ENCODE data around the gene PVR.
"Not testable (repeated sequence)": the region's sequence is repeated elsewhere in the genome, so short reads cannot be mapped to it uniquely, and the experiment has no call there.

DNA sequence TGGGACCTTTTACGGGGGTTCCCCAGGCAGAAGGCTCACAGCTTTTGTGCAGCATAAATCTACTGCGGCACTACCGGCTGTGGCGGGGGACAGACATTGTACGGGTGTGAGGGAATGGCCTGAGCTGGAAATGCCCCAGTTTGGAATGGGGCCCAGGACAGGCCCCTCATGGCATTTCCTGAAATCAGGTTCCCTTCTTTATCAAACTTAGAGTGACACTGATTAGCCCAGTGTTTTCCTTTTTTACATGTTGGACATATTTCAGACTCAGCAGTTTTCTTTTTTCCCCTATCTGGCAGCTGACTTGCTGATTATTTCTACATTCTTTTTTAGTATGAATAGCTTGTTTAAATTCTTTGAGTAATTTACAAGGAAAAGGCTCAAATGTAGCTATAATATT, 9.7 kb upstream of the PVR start:
- TF ChIP-seq PREB (CRISPR knock-in tag; IDR thresholded peaks at IDR 0.05); CTCF (IDR thresholded peaks at IDR 0.05 in 2 of 3, conservative IDR thresholded peaks at IDR 0.05 in 1 of 3; ENCODE audit: insufficient read depth in 2 of 3, low read depth in 1 of 3, low read length in 3 of 3); CAMTA2 (CRISPR knock-in tag; conservative IDR thresholded peaks at IDR 0.05); HMGXB4 (CRISPR knock-in tag; IDR thresholded peaks at IDR 0.05); ZZZ3 (IDR thresholded peaks at IDR 0.05); ZNF766 (CRISPR knock-in tag; conservative IDR thresholded peaks at IDR 0.05); NFXL1 (CRISPR knock-in tag; IDR thresholded peaks at IDR 0.05): not testable (repeated sequence)
- TF ChIP-seq, protein P1, sequence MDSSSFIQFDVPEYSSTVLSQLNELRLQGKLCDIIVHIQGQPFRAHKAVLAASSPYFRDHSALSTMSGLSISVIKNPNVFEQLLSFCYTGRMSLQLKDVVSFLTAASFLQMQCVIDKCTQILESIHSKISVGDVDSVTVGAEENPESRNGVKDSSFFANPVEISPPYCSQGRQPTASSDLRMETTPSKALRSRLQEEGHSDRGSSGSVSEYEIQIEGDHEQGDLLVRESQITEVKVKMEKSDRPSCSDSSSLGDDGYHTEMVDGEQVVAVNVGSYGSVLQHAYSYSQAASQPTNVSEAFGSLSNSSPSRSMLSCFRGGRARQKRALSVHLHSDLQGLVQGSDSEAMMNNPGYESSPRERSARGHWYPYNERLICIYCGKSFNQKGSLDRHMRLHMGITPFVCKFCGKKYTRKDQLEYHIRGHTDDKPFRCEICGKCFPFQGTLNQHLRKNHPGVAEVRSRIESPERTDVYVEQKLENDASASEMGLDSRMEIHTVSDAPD (CRISPR knock-in tag; IDR thresholded peaks at IDR 0.05), result not testable (repeated sequence)
